ENCODE measurements around the gene SSNA1.
A peak's percentile ranks its signal among the peaks of the same experiment; 100 is the strongest.

SSNA1 gene

GRCh38 chr9:137168904-137169856 is 19.3 kb upstream of the SSNA1 start:
- DNase-seq, result no peak

GRCh38 chr9:137169896-137170358 is 18.5 kb upstream of the SSNA1 start, which contains the start of gene LRRC26:
Gene LRRC26, minus strand, starts transcription at chr9:137170051. Its CDS starts 108 bp downstream, at chr9:137169943.
- no peak for DNase-seq

- no peak for DNase-seq
These were observed 17.9 kb upstream of the SSNA1 start for GRCh38 chr9:137170486-137171148.

GRCh38 chr9:137171149-137171900 is 17.2 kb upstream of the SSNA1 start:
- no peak for DNase-seq

- no peak for DNase-seq
These were observed 15.3 kb upstream of the SSNA1 start for GRCh38 chr9:137172901-137173795.

GRCh38 chr9:137173796-137174664 is 14.4 kb upstream of the SSNA1 start:
- no peak for DNase-seq

GRCh38 chr9:137174722-137175293 is 13.7 kb upstream of the SSNA1 start:
- DNase-seq, result no peak

- DNase-seq, result no peak
These were observed 13.0 kb upstream of the SSNA1 start for GRCh38 chr9:137175345-137175961.

GRCh38 chr9:137176302-137177182 is 11.9 kb upstream of the SSNA1 start:
- DNase-seq, result peak; percentile 46

GRCh38 chr9:137178201-137178938 is 10.1 kb upstream of the SSNA1 start:
- no peak for DNase-seq

GRCh38 chr9:137178939-137179630 is 9.4 kb upstream of the SSNA1 start:
- no peak for DNase-seq

- no peak for DNase-seq
These were observed 8.7 kb upstream of the SSNA1 start for GRCh38 chr9:137179761-137180160.

GRCh38 chr9:137180491-137180890 is 8.0 kb upstream of the SSNA1 start:
- no peak for DNase-seq

GRCh38 chr9:137181680-137182079 is 6.8 kb upstream of the SSNA1 start:
- no peak for DNase-seq

GRCh38 chr9:137182836-137183235 is 5.6 kb upstream of the SSNA1 start:
- DNase-seq, result no peak

GRCh38 chr9:137183980-137184595 is 4.4 kb upstream of the SSNA1 start:
- no peak for DNase-seq

All from activated CD4-positive, alpha-beta T cell treated with anti-CD3 and anti-CD28 coated beads for 48 hours (primary cell).